ENCODE data around the gene ATP5F1E. TPM values are rescaled to one million over a fixed set of nuclear protein-coding genes. Genes with fewer than 3 reads are reported as not detected.

ATP5F1E gene
- total RNA-seq, 6 experiments from 2014 or later, result 75.0 to 91.4 (median 84.4) TPM

GRCh38 chr20:58996226-58996611, 35.9 kb downstream of the ATP5F1E start:
- no peak for TF ChIP-seq CTCF (IDR thresholded peaks at IDR 0.05)
- no peaks in the 10 kb centered on the region for H3K4me1 Mint-ChIP-seq (ENCODE audit: low read depth)
- DNase-seq, result no peak
- no peak overlapping the region for H3K27ac Mint-ChIP-seq
- H3K27me3 Mint-ChIP-seq (ENCODE audit: insufficient read depth), result peaks cover 5% of the 10 kb centered on the region; the same call in 1 of the 2 replicates
- peaks cover 33% of the 10 kb centered on the region for H3K36me3 Mint-ChIP-seq (ENCODE audit: low read depth)
- H3K4me3 Mint-ChIP-seq, result no peak overlapping the region
- H3K9me3 Mint-ChIP-seq, result no peaks in the 10 kb centered on the region

DNA sequence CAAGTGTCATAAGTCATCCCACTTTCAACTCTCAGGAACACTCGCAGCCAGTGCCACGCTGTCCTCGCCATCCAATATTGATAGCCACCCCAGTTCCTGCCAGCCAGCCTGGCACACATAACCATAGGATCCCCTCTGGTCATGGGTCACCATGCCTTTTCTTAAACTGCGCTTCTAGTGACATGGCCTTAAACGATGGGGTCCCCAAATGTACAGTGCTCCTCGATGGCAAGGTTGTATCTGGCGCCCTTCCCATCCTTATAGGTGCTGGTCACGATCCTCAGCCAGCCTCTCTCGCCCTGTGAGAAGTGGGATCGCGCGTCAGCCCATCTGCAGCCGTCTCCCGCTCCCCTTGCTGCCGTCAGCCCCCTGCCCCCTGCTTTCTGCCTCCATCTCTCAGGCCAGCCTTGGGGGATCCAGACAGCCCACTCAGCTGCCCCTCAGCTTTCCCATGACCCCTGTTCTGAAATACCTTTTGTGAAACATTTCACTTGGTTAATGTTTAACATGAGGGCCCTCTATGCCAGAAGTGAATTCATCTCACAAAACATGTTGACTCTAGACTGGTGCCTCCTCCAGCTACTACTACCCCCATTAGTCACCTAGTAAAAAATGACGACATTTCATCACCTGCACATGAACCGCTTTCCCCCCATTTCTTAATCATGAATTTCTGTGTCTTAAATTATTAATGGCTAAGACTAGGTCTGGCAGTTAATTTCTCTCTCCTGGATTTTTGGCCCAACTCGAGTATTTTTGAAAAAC, 36.5 kb downstream of the ATP5F1E start:
- no peaks in the 10 kb centered on the region for H3K4me1 Mint-ChIP-seq (ENCODE audit: low read depth)
- no peak overlapping the region for H3K4me3 Mint-ChIP-seq
- H3K36me3 Mint-ChIP-seq (ENCODE audit: low read depth), result peaks cover 38% of the 10 kb centered on the region
- no peak for DNase-seq
- no peaks in the 10 kb centered on the region for H3K9me3 Mint-ChIP-seq
- H3K27ac Mint-ChIP-seq, result no peak overlapping the region
- TF ChIP-seq CTCF (IDR thresholded peaks at IDR 0.05), result no peak
- H3K27me3 Mint-ChIP-seq (ENCODE audit: insufficient read depth), result peaks cover 5% of the 10 kb centered on the region; the same call in 1 of the 2 replicates

DNA sequence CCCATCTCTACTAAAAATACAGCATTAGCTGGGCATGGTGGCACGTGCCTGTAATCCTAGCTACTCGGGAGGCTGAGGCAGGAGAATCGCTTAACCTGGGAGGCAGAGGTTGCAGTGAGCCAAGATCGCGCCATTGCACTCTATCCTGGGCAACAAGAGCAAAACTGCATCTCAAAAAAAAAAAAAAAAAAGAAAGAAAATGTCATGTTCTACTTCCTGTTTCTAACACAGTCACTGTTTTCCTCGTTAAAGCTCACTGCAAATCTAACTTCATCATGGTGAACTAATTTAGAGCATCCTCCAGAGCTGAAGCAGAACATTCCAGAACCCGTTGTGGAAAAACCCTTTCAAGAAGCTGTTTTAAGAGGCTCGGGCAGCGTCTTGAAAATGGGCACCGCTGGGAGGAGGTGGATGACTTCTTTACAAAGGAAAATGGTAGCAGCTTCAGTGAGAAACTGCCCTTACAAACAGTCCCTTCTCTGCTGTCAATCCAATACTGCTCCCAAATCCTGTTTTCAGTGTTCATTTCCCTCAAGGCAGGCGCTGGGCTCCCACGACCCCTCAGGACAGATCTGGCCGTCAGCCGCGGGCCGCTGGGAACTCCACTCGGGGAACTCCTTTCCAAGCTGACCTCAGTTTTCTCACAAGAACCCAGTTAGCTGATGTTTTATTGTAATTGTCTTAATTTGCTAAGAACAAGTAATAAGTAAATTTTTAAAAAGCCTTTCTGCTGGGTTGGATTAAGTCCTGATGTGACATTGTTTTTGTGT, 37.6 kb downstream of the ATP5F1E start:
- DNase-seq, result no peak
- Mint-ChIP-seq H3K27ac (peak overlapping the region; percentile 26; the same call in 1 of the 2 replicates), H3K9me3 (no peaks in the 10 kb centered on the region), H3K36me3 (ENCODE audit: low read depth) (peaks cover 43% of the 10 kb centered on the region), H3K4me3 (no peak overlapping the region), H3K27me3 (ENCODE audit: insufficient read depth) (peaks cover 5% of the 10 kb centered on the region; the same call in 1 of the 2 replicates), H3K4me1 (ENCODE audit: low read depth) (no peaks in the 10 kb centered on the region)
- TF ChIP-seq CTCF (IDR thresholded peaks at IDR 0.05), result no peak

DNA sequence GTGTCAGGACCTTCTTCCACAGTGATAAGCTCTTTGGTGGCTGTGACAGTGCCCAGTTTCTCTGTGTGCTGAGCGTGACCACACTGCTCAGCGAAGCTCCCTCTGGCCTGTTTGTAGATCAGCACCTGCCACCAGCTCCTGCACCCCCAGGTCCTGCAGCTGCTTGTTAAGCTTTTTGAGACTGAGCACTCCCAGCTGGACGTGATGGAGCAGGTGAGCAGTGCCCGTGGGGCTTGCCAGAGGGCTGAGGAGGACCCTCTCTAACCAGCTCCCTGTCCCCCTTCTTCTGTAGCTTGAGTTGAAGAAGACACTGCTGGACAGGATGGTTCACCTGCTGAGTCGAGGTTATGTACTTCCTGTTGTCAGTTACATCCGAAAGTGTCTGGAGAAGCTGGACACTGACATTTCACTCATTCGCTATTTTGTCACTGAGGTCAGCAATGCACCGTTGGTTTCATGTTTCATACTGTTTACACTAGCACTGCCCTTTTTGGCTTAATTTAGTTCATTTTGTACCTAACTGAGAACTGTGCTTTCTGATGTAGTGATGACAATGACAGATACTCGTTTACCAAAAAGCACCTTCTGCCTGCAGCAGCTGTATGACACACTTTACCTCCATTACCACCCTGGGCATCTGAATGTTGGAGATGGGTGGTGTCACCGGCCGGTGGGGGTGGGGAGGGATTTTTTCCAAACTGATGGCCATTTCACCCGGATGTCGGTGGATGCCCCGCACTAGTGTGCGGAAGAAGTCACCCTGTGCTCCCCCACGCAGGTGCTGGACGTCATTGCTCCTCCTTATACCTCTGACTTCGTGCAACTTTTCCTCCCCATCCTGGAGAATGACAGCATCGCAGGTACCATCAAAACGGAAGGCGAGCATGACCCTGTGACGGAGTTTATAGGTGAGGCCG, 38.5 kb downstream of the ATP5F1E start:
- no peak for DNase-seq
- peaks cover 5% of the 10 kb centered on the region for H3K27me3 Mint-ChIP-seq (ENCODE audit: insufficient read depth)
- TF ChIP-seq CTCF (IDR thresholded peaks at IDR 0.05), result no peak
- no peaks in the 10 kb centered on the region for H3K4me1 Mint-ChIP-seq (ENCODE audit: low read depth)
- H3K4me3 Mint-ChIP-seq, result no peak overlapping the region
- H3K9me3 Mint-ChIP-seq, result no peaks in the 10 kb centered on the region
- peak overlapping the region; percentile 13; the same call in 1 of the 2 replicates for H3K27ac Mint-ChIP-seq
- H3K36me3 Mint-ChIP-seq (ENCODE audit: low read depth), result peaks cover 51% of the 10 kb centered on the region

GRCh38 chr20:58992911-58993310, 39.2 kb downstream of the ATP5F1E start:
- Mint-ChIP-seq H3K27ac (no peak overlapping the region; the same call in 1 of the 2 replicates), H3K27me3 (ENCODE audit: insufficient read depth) (peaks cover 5% of the 10 kb centered on the region), H3K9me3 (no peaks in the 10 kb centered on the region), H3K4me1 (ENCODE audit: low read depth) (no peaks in the 10 kb centered on the region), H3K36me3 (ENCODE audit: low read depth) (peaks cover 52% of the 10 kb centered on the region), H3K4me3 (no peak overlapping the region)
- TF ChIP-seq CTCF (IDR thresholded peaks at IDR 0.05), result no peak
- no peak for DNase-seq
